Measurements from ENCODE around the gene GDPD3. TPM values are rescaled to one million over a fixed set of nuclear protein-coding genes. Genes with fewer than 3 reads are reported as not detected.

The GDPD3 gene
- total and polyA plus RNA-seq, 9 of the 15 experiments (the other 6 are each of a cell fraction or from before 2014, with no cell fraction given): 0.47 to 3.9 (median 1.1) TPM

DNA sequence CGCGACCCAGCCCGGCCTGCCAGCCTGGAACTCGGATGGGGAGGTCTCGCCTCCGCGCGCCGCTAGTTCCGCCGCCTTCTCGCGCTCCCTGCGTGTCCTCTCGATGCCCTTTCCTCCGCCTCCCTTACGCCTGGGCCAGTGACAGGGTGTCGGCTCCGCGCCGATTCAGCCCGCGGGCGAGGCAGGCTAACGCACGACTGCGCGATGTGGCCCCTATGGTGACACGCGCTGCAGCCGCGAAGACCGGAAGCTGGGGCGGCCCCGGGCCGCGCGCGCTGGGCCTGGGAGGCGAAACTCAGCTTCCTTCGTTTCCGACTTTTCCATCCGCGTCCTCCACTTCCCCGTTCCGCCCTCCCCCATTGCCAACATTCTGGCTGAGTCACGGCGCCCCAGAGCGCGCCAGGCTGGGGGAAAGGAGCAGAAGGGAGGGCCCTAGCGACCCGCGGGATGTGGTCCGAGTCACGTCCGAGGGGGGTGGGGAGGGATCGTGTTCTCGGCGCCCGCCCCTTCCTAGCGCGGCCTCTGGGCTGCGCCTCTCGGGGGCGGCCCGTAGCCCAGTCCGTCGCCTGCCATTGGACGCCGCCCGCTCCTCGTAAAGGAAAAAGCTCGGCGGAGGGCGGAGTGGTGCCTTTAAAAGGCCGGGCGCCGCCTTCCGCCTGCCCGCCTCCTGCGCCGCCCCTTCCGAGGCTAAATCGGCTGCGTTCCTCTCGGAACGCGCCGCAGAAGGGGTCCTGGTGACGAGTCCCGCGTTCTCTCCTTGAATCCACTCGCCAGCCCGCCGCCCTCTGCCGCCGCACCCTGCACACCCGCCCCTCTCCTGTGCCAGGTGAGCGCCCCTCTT is 48.0 kb downstream of the GDPD3 start, which contains the start of gene ALDOA (continued):
- TF ChIP-seq, protein P1, sequence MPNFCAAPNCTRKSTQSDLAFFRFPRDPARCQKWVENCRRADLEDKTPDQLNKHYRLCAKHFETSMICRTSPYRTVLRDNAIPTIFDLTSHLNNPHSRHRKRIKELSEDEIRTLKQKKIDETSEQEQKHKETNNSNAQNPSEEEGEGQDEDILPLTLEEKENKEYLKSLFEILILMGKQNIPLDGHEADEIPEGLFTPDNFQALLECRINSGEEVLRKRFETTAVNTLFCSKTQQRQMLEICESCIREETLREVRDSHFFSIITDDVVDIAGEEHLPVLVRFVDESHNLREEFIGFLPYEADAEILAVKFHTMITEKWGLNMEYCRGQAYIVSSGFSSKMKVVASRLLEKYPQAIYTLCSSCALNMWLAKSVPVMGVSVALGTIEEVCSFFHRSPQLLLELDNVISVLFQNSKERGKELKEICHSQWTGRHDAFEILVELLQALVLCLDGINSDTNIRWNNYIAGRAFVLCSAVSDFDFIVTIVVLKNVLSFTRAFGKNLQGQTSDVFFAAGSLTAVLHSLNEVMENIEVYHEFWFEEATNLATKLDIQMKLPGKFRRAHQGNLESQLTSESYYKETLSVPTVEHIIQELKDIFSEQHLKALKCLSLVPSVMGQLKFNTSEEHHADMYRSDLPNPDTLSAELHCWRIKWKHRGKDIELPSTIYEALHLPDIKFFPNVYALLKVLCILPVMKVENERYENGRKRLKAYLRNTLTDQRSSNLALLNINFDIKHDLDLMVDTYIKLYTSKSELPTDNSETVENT (CRISPR knock-in tag; IDR thresholded peaks at IDR 0.05): peak; percentile 77; the same call in 1 of the 2 replicates
- TF ChIP-seq ZNF184 (CRISPR knock-in tag; IDR thresholded peaks at IDR 0.05): no peak
- TF ChIP-seq, protein P2, sequence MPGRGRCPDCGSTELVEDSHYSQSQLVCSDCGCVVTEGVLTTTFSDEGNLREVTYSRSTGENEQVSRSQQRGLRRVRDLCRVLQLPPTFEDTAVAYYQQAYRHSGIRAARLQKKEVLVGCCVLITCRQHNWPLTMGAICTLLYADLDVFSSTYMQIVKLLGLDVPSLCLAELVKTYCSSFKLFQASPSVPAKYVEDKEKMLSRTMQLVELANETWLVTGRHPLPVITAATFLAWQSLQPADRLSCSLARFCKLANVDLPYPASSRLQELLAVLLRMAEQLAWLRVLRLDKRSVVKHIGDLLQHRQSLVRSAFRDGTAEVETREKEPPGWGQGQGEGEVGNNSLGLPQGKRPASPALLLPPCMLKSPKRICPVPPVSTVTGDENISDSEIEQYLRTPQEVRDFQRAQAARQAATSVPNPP (IDR thresholded peaks at IDR 0.05; ENCODE audit: borderline replicate concordance, insufficient read depth, insufficient read length): no peak
- TF ChIP-seq, protein P3, sequence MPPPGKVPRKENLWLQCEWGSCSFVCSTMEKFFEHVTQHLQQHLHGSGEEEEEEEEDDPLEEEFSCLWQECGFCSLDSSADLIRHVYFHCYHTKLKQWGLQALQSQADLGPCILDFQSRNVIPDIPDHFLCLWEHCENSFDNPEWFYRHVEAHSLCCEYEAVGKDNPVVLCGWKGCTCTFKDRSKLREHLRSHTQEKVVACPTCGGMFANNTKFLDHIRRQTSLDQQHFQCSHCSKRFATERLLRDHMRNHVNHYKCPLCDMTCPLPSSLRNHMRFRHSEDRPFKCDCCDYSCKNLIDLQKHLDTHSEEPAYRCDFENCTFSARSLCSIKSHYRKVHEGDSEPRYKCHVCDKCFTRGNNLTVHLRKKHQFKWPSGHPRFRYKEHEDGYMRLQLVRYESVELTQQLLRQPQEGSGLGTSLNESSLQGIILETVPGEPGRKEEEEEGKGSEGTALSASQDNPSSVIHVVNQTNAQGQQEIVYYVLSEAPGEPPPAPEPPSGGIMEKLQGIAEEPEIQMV (tag; conservative IDR thresholded peaks at IDR 0.05; ENCODE audit: low read depth): 0 out of 2 replicates have a peak, but pooled peaks have one; percentile 7
- no peak for TF ChIP-seq SREBF2 (CRISPR knock-in tag; IDR thresholded peaks at IDR 0.05)
- TF ChIP-seq, protein P4, sequence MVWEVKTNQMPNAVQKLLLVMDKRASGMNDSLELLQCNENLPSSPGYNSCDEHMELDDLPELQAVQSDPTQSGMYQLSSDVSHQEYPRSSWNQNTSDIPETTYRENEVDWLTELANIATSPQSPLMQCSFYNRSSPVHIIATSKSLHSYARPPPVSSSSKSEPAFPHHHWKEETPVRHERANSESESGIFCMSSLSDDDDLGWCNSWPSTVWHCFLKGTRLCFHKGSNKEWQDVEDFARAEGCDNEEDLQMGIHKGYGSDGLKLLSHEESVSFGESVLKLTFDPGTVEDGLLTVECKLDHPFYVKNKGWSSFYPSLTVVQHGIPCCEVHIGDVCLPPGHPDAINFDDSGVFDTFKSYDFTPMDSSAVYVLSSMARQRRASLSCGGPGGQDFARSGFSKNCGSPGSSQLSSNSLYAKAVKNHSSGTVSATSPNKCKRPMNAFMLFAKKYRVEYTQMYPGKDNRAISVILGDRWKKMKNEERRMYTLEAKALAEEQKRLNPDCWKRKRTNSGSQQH (CRISPR knock-in tag; IDR thresholded peaks at IDR 0.05): peak; percentile 34; the same call in 1 of the 2 replicates
- TF ChIP-seq NRF1 (conservative IDR thresholded peaks at IDR 0.05 in 1 of 2, IDR thresholded peaks at IDR 0.05 in 1 of 2): peak; percentile 97 to 98
- TF ChIP-seq ZNF507 (tag; conservative IDR thresholded peaks at IDR 0.05): no peak
- TF ChIP-seq, protein P5, sequence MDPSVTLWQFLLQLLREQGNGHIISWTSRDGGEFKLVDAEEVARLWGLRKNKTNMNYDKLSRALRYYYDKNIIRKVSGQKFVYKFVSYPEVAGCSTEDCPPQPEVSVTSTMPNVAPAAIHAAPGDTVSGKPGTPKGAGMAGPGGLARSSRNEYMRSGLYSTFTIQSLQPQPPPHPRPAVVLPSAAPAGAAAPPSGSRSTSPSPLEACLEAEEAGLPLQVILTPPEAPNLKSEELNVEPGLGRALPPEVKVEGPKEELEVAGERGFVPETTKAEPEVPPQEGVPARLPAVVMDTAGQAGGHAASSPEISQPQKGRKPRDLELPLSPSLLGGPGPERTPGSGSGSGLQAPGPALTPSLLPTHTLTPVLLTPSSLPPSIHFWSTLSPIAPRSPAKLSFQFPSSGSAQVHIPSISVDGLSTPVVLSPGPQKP (CRISPR knock-in tag; IDR thresholded peaks at IDR 0.05): no peak
- no peak; the same call in none of the 2 replicates for TF ChIP-seq NCOA1 (IDR thresholded peaks at IDR 0.05; ENCODE audit: low read depth)
- 0 out of 2 replicates have a peak, but pooled peaks have one; percentile 47 for TF ChIP-seq CEBPG (CRISPR knock-in tag; IDR thresholded peaks at IDR 0.05)
- TF ChIP-seq CEBPG (tag; conservative IDR thresholded peaks at IDR 0.05 in 1 of 2, IDR thresholded peaks at IDR 0.05 in 1 of 2): no peak
- TF ChIP-seq TGIF2 (CRISPR knock-in tag; IDR thresholded peaks at IDR 0.05): no peak
- no peak for TF ChIP-seq BCL6 (CRISPR knock-in tag; IDR thresholded peaks at IDR 0.05)
- no peak for TF ChIP-seq MTF1 (CRISPR knock-in tag; IDR thresholded peaks at IDR 0.05; ENCODE audit: borderline replicate concordance)
- peak; percentile 94 for TF ChIP-seq C11orf30 (IDR thresholded peaks at IDR 0.05; ENCODE audit: low read depth)
- no peak for TF ChIP-seq BRF1 (IDR thresholded peaks at IDR 0.05; ENCODE audit: borderline replicate concordance, extremely low read depth, insufficient read length)
- TF ChIP-seq FOXP1 (CRISPR knock-in tag; IDR thresholded peaks at IDR 0.05): peak; percentile 71
- no peak for TF ChIP-seq FOXJ3 (CRISPR knock-in tag; IDR thresholded peaks at IDR 0.05)

All from K562 (cell line).